GM12878 (cell line): ENCODE results near the gene SAP25. TPM values are rescaled to one million over a fixed set of nuclear protein-coding genes. Genes with fewer than 3 reads are reported as not detected.

Experiments
- ATAC-seq: fragments of 200-7000 bp; cut with Tn5 transposase; 3 replicates; pipeline ENCODE4 v1.9.1; 2020; ENCODE audit warnings: mild to moderate bottlenecking, moderate library complexity
- BruUV-seq: library from RNA; stranded (reverse); fragments of 400-500 nt; replicated peaks from 2 replicates; lab custom pipeline; 2021; lab: Mats Ljungman, UMichigan
- CTCF ChIA-PET: fragments of 300-600 bp; sonication (Branson Sonifier 250); formaldehyde crosslinking; extraction: SDS; loops from one replicate; lab custom pipeline; 2021; ENCODE audit warnings: inconsistent platforms; lab: Yijun Ruan, JAX
- POLR2A ChIA-PET: fragments of 350-600 bp; formaldehyde crosslinking; extraction: SDS; loops from one replicate; lab custom pipeline; 2021; ENCODE audit warnings: inconsistent platforms; lab: Charles Lee
- RAD21 ChIA-PET: fragments of 300-600 bp; sonication (Branson Sonifier 250); formaldehyde crosslinking; loops from one replicate; lab custom pipeline; 2023; ENCODE audit warnings: antibody characterized with exemption; ENCODE audit not compliant: unreplicated experiment; lab: Charles Lee
- SMC1A ChIA-PET: fragments of 300-600 bp; sonication (Branson Sonifier 250); formaldehyde crosslinking; loops from one replicate; lab custom pipeline; 2023; ENCODE audit not compliant: unreplicated experiment, uncharacterized antibody; lab: Charles Lee
- DNase-seq: peaks from one replicate; pipeline ENCODE4 v3.0.0-alpha.2; 2011; ENCODE audit warnings: low read depth, low spot score
- FAIRE-seq: peaks from 3 replicates; lab custom pipeline; 2011; peaks lifted over from hg19 to GRCh38; lab: Jason Lieb, UNC
- H2AFZ ChIP-seq: 2 replicates; pipeline ENCODE4 v1.6.0; 2011; ENCODE audit warnings: low read depth, low read length, control low read depth; ENCODE audit not compliant: control insufficient read depth
- H3K27ac ChIP-seq: 2 replicates; pipeline ENCODE4 v1.5.1; 2011; ENCODE audit warnings: control low read depth; ENCODE audit not compliant: control insufficient read depth, insufficient read depth
- H3K27me3 ChIP-seq, 2 experiments: replicated peaks in 1 of 2; 2 replicates each; pipeline versions ENCODE4 v1.6.0 to v1.6.1; 2011; ENCODE audit warnings: low read length in 1 of 2; ENCODE audit not compliant: control insufficient read depth in 2 of 2, insufficient read depth in 2 of 2
- H3K36me3 ChIP-seq, 2 experiments: 2 replicates each; pipeline ENCODE4 v1.5.1; 2011; ENCODE audit warnings: low read length in 1 of 2; ENCODE audit not compliant: control insufficient read depth in 2 of 2, insufficient read depth in 2 of 2
- H3K4me1 ChIP-seq: 2 replicates; pipeline ENCODE4 v1.6.1; 2011; ENCODE audit warnings: mild to moderate bottlenecking, low read length, moderate library complexity, mixed read lengths; ENCODE audit not compliant: control insufficient read depth, insufficient read depth
- H3K4me2 ChIP-seq: 2 replicates; pipeline ENCODE4 v1.6.0; 2011; ENCODE audit warnings: control low read depth; ENCODE audit not compliant: control insufficient read depth, insufficient read depth
- H3K4me3 ChIP-seq: fragments of 200-600 bp; sonication (generic); 2 replicates; pipeline ENCODE4 v1.5.1; 2016
- H3K79me2 ChIP-seq: 2 replicates; pipeline ENCODE4 v1.6.0; 2011; ENCODE audit warnings: low read length; ENCODE audit not compliant: control insufficient read depth, insufficient read depth
- H3K9ac ChIP-seq: 2 replicates; pipeline ENCODE4 v1.8.0; 2011; ENCODE audit warnings: low read length, control low read depth, mixed read lengths; ENCODE audit not compliant: control insufficient read depth, insufficient read depth
- H3K9me3 ChIP-seq: replicated peaks from 3 replicates; pipeline ENCODE4 v1.5.1; 2011; ENCODE audit warnings: mild to moderate bottlenecking, low read length; ENCODE audit not compliant: control insufficient read depth, insufficient read depth
- H4K20me1 ChIP-seq: 2 replicates; pipeline ENCODE4 v1.6.0; 2011; ENCODE audit not compliant: control insufficient read depth, insufficient read depth
- EED ChIP-seq: sonication (generic); IDR thresholded peaks from 2 replicates; pipeline ENCODE4 v1.6.1; 2016; ENCODE audit warnings: antibody characterized with exemption, low read depth
- ETV6 ChIP-seq, 2 experiments: fragments of 450-650 bp in 1 of 2; IDR thresholded peaks in 1 of 2; conservative IDR thresholded peaks in 1 of 2; 2 replicates each; pipeline ENCODE4 v1.6.1; 2014; ENCODE audit warnings: antibody characterized with exemption in 1 of 2, borderline replicate concordance in 1 of 2, low read depth in 1 of 2, mild to moderate bottlenecking in 1 of 2, moderate library complexity in 1 of 2
- FOXK2 ChIP-seq: fragments of 450-650 bp; IDR thresholded peaks from 2 replicates; pipeline ENCODE4 v1.6.1; 2017; ENCODE audit warnings: mild to moderate bottlenecking, moderate library complexity
- HDAC6 ChIP-seq: fragments of 200-600 bp; sonication (generic); IDR thresholded peaks from one replicate; pipeline ENCODE4 v1.8.0; 2017; ENCODE audit warnings: antibody characterized with exemption; ENCODE audit not compliant: unreplicated experiment
- IKZF1 ChIP-seq: fragments of 450-650 bp; conservative IDR thresholded peaks from 2 replicates; pipeline ENCODE4 v1.6.1; 2017; ENCODE audit warnings: antibody characterized with exemption, mild to moderate bottlenecking
- MEF2A ChIP-seq: IDR thresholded peaks from 2 replicates; pipeline ENCODE4 v1.6.1; 2011; ENCODE audit warnings: low read depth, mild to moderate bottlenecking, low read length, moderate library complexity; ENCODE audit not compliant: insufficient read depth
- MEF2B ChIP-seq: fragments of 450-650 bp; IDR thresholded peaks from 2 replicates; pipeline ENCODE4 v1.6.1; 2018; ENCODE audit warnings: mild to moderate bottlenecking, moderate library complexity; ENCODE audit not compliant: partially characterized antibody, poor library complexity, severe bottlenecking
- NR2C1 ChIP-seq: fragments of 450-650 bp; IDR thresholded peaks from 2 replicates; pipeline ENCODE4 v1.6.1; 2017; ENCODE audit warnings: antibody characterized with exemption, mild to moderate bottlenecking, moderate library complexity
- POLR2A ChIP-seq: IDR thresholded peaks from 2 replicates; pipeline ENCODE4 v1.6.1; 2011; ENCODE audit warnings: low read depth, mild to moderate bottlenecking, low read length
- SMAD5 ChIP-seq: IDR thresholded peaks from 2 replicates; pipeline ENCODE4 v1.6.1; 2016; ENCODE audit warnings: antibody characterized with exemption, low read depth
- SREBF2 ChIP-seq: IDR thresholded peaks from 2 replicates; pipeline ENCODE4 v1.6.1; 2012; ENCODE audit warnings: mild to moderate bottlenecking, low read length
- WRNIP1 ChIP-seq: IDR thresholded peaks from 2 replicates; pipeline ENCODE4 v1.6.1; 2011; ENCODE audit warnings: low read depth, low read length, improper control_type of control experiment, borderline replicate concordance
- ZNF687 ChIP-seq: fragments of 450-650 bp; IDR thresholded peaks from 2 replicates; pipeline ENCODE4 v1.6.1; 2017; ENCODE audit warnings: mild to moderate bottlenecking, moderate library complexity
- WGBS: methylation state at CpG from one replicate; pipeline ENCODE4 v1.1.6; 2016; ENCODE audit warnings: low lambda C conversion rate; ENCODE audit not compliant: insufficient replicate concordance, insufficient coverage; ENCODE audit errors: missing lambda C conversion rate; 5-methylcytosine and 5-hydroxymethylcytosine counted together
- in situ Hi-C: fragments of 300-500 bp; cut with MboI; formaldehyde crosslinking; loops from 9 replicates; pipeline ENCODE4 v1.14.3; 2018; ENCODE audit warnings: mixed read lengths
- intact Hi-C: fragments of 100-400 bp; cut with micrococcal nuclease; formaldehyde crosslinking; loops from one replicate; pipeline ENCODE4 v1.14.2; 2022; ENCODE audit not compliant: unreplicated experiment
- polyA plus RNA-seq, 11 experiments: library from polyadenylated mRNA; depleted of rRNA in 4 of 11; unstranded in 6 of 11; stranded (reverse) in 5 of 11; fragments of >200 nt; fragmentation: Nextera tagmentation in 4 of 11; fragmentation: Illumina TruSeq in 1 of 11; extraction: Ambion mirVana in 4 of 11; extraction: Trizol in 1 of 11; gene quantifications; 1 replicate in 1 of 11; 2 replicates in 10 of 11; pipeline versions ENCODE4 v1.2.1 to v1.2.3, GENCODE V29; 2011 to 2016; ENCODE audit warnings: inconsistent platforms in 2 of 11, missing spikeins in 2 of 11, low read depth in 1 of 11
- total RNA-seq, 4 experiments: library from RNA; depleted of rRNA in 3 of 4; stranded (reverse); fragments of >200 nt in 3 of 4; fragmentation: Illumina TruSeq in 1 of 4; extraction: Trizol in 1 of 4; gene quantifications; 2 replicates each; pipeline versions ENCODE4 v1.2.1 to v1.2.3, GENCODE V29; 2013 to 2021

The SAP25 gene
- total and polyA plus RNA-seq, 10 of the 15 experiments (the other 5 are each of a cell fraction or from before 2014, with no cell fraction given): 0.14 to 8.6 (median 1.1) TPM

GRCh38 chr7:100546926-100547800, 26.5 kb downstream of the SAP25 start (continued):
- TF ChIP-seq HDAC6: no peak
- no peak for TF ChIP-seq MEF2A
- no peak for TF ChIP-seq FOXK2
- no peak for TF ChIP-seq IKZF1

DNA sequence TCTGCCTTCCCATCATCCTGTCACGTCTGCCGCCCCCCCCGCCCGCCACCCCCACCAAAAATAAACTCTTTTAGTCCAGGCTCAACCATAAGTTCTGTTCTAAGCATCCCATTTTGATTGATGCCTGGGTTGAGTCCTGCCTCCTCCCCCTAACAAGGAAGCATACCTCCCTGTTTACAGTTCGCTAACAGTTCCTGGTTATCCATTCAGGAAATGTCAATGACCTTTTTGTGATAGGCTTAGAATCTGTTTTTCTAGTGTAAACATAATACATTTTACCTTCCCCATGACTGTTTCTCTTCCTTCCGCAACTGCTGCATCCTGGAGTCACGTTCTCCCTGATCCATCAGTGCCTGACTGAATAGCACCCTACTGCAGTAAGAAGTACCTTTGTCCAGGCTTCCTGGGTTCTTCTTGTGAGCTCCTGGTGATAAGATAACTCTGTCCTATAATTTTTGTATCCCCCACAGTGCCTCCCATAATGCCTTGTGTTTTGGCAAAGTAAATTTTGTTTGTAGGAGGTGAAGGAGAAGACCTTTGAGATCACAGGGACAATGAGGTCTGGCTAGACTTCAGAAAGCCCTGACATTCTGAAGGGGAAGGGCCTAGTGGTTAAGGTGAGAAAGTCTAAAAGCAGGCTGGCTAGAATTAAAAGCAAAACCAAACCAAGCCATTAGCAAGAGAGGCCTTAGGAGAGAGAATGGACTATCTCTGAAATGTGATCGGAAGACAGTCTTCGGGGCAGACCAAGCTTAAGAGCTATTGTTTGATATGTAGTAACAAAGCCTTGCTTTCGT, 27.4 kb downstream of the SAP25 start:
- peak; percentile 72 for ATAC-seq
- no TSS peak for BruUV-seq
- Histone ChIP-seq H3K36me3 (peaks cover 0 to 12% of the 10 kb centered on the region in 2 experiments; a peak in 3 of 4 replicates), H3K9me3 (no peaks in the 10 kb centered on the region), H3K4me3 (peak overlapping the region; percentile 56), H2AFZ (no peak overlapping the region; the same call in 1 of the 2 replicates), H3K79me2 (peaks cover 68% of the 10 kb centered on the region), H3K4me1 (peaks cover 74% of the 10 kb centered on the region), H4K20me1 (no peaks in the 10 kb centered on the region), H3K4me2 (peak overlapping the region; percentile 88), H3K27me3 (no peaks in the 10 kb centered on the region), H3K9ac (peak overlapping the region; percentile 52), H3K27ac (peak overlapping the region; percentile 99)
- SMC1A ChIA-PET: interaction anchor here (0.7 to 10.6 kb wide), 12 partner anchors 12 to 146 kb away, joined by 3 to 127 read pairs (median 6); partner anchors contain the start of gene TSC22D4
- FAIRE-seq: no peak
- WGBS: 6% methylated on average over 10 of the region's 10 CpGs
- CTCF ChIA-PET: interaction anchor here (1.1 to 7.9 kb wide), 8 partner anchors 14 to 159 kb away, joined by 4 to 101 read pairs (median 6); partner anchors contain the start of gene POP7
- POLR2A ChIA-PET: interaction anchor here (0.6 to 7.1 kb wide), 11 partner anchors 9 to 412 kb away, joined by 3 to 47 read pairs (median 4); partner anchors contain the start of genes FBXO24, LRCH4, MOSPD3 and ZCWPW1
- no peak for DNase-seq
- intact Hi-C loops: loop anchor here (5.0 to 10.0 kb wide), 2 partner anchors 69 to 182 kb away; partner anchors contain the start of gene TSC22D4
- in situ Hi-C loops: no loop called here
- RAD21 ChIA-PET: interaction anchor here (1.0 to 11.5 kb wide), 7 partner anchors 14 to 68 kb away, joined by 3 to 90 read pairs (median 12); partner anchors contain the start of genes FBXO24, LRCH4 and TSC22D4
- TF ChIP-seq WRNIP1 (no peak), MEF2A (peak; percentile 35; the same call in 1 of the 2 replicates), EED (no peak), ETV6 (conservative IDR thresholded peaks at IDR 0.05 in 1 of 2, IDR thresholded peaks at IDR 0.05 in 1 of 2; ENCODE audit: borderline replicate concordance in 1 of 2, low read depth in 1 of 2) (no peak), SMAD5 (peak; percentile 40; the same call in 1 of the 2 replicates), MEF2B (peak; percentile 43), POLR2A (peak; percentile 42; the same call in 1 of the 2 replicates), NR2C1 (no peak), SREBF2 (no peak), ZNF687 (peak; percentile 90)
